ENCODE measurements around the gene REM2.

REM2 gene

GRCh38 chr14:22928237-22929103 lies 45.4 kb downstream of the REM2 start:
- no peak for DNase-seq (ENCODE audit: low spot score)
- no peak for TF ChIP-seq CTCF (IDR thresholded peaks at IDR 0.05; ENCODE audit: extremely low read depth, missing control alignments)

- no peak for TF ChIP-seq CTCF (IDR thresholded peaks at IDR 0.05; ENCODE audit: extremely low read depth, missing control alignments)
- DNase-seq (ENCODE audit: low spot score): peak; percentile 91
Measured at GRCh38 chr14:22929104-22929960, 46.3 kb downstream of the REM2 start, which contains the start of gene PRMT5. TSS of gene PRMT5 (minus strand) at chr14:22929376. CDS start at chr14:22929361, 15 bp downstream.

GRCh38 chr14:22929961-22930364 lies 46.9 kb downstream of the REM2 start:
- DNase-seq (ENCODE audit: low spot score): no peak
- TF ChIP-seq CTCF (IDR thresholded peaks at IDR 0.05; ENCODE audit: extremely low read depth, missing control alignments): no peak

- TF ChIP-seq CTCF (IDR thresholded peaks at IDR 0.05; ENCODE audit: extremely low read depth, missing control alignments): no peak
- DNase-seq (ENCODE audit: low spot score): no peak
Measured at GRCh38 chr14:22932146-22932545, 49.1 kb downstream of the REM2 start.

- no peak for DNase-seq (ENCODE audit: low spot score)
- TF ChIP-seq CTCF (IDR thresholded peaks at IDR 0.05; ENCODE audit: extremely low read depth, missing control alignments): no peak
Measured at GRCh38 chr14:22935156-22935555, 52.1 kb downstream of the REM2 start.
